A673 (cell line): ENCODE data around the gene ATP8B1.

Experiments used
- CTCF ChIP-seq: fragments of 300-800, 200-600 bp; sonication (generic); conservative IDR thresholded peaks from 2 replicates; pipeline ENCODE4 v1.5.1; 2017; ENCODE audit warnings: low read depth, mild to moderate bottlenecking, antibody characterized with exemption, low read length, moderate library complexity, mixed read lengths
- EZH2 ChIP-seq: fragments of 200-600 bp; sonication (generic); IDR thresholded peaks from 2 replicates; pipeline ENCODE4 v1.6.1; 2017; ENCODE audit warnings: borderline replicate concordance, low read depth, mild to moderate bottlenecking, mixed read lengths, antibody characterized with exemption, low read length; ENCODE audit not compliant: poor library complexity, severe bottlenecking

- TF ChIP-seq CTCF (no peak), EZH2 (no peak)
Measured at GRCh38 chr18:57715671-57716070, 87.4 kb downstream of the ATP8B1 start.
